Measurements from ENCODE around the gene DHX9. TPM values are rescaled to one million over a fixed set of nuclear protein-coding genes. Genes with fewer than 3 reads are reported as not detected.

The DHX9 gene
- total and polyA plus RNA-seq, 9 of the 15 experiments (the other 6 are each of a cell fraction or from before 2014, with no cell fraction given), result 100 to 409 (median 294) TPM

GRCh38 chr1:182839209-182840066 lies at the start of gene DHX9 (continued):
- TF ChIP-seq CHD7 (IDR thresholded peaks at IDR 0.05; ENCODE audit: low read depth, low read length) (peak; percentile 48), TEAD2 (tag; IDR thresholded peaks at IDR 0.05) (no peak), CBX2 (IDR thresholded peaks at IDR 0.05; ENCODE audit: insufficient read depth, low read length, poor library complexity, severe bottlenecking) (no peak), SRSF7 (optimal IDR thresholded peaks at IDR 0.05; ENCODE audit: low read depth, low read length) (no peak), KLF16 (IDR thresholded peaks at IDR 0.05) (peak; percentile 81), DDX20 (tag; IDR thresholded peaks at IDR 0.05; ENCODE audit: low read depth) (no peak), SMARCA4 (IDR thresholded peaks at IDR 0.05) (peak; percentile 95), KAT8 (IDR thresholded peaks at IDR 0.05; ENCODE audit: low read depth) (no peak), PHB2 (IDR thresholded peaks at IDR 0.05; ENCODE audit: low read depth) (peak; percentile 80), ZNF253 (CRISPR knock-in tag; conservative IDR thresholded peaks at IDR 0.05) (no peak), RFX1 (IDR thresholded peaks at IDR 0.05) (no peak), NFE2 (IDR thresholded peaks at IDR 0.05; ENCODE audit: low read depth) (no peak; the same call in 1 of the 2 replicates), NR2C2 (CRISPR knock-in tag; IDR thresholded peaks at IDR 0.05) (peak; percentile 52; the same call in 1 of the 2 replicates), NR2C2 (tag; IDR thresholded peaks at IDR 0.05) (peak; percentile 69)
- TF ChIP-seq, protein P1, sequence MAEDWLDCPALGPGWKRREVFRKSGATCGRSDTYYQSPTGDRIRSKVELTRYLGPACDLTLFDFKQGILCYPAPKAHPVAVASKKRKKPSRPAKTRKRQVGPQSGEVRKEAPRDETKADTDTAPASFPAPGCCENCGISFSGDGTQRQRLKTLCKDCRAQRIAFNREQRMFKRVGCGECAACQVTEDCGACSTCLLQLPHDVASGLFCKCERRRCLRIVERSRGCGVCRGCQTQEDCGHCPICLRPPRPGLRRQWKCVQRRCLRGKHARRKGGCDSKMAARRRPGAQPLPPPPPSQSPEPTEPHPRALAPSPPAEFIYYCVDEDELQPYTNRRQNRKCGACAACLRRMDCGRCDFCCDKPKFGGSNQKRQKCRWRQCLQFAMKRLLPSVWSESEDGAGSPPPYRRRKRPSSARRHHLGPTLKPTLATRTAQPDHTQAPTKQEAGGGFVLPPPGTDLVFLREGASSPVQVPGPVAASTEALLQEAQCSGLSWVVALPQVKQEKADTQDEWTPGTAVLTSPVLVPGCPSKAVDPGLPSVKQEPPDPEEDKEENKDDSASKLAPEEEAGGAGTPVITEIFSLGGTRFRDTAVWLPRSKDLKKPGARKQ (CRISPR knock-in tag; IDR thresholded peaks at IDR 0.05), result no peak

All from K562 (cell line).